Prostate gland (tissue), 2 donors: ENCODE data around the gene XRCC4. TPM values are rescaled to one million over a fixed set of nuclear protein-coding genes. Genes with fewer than 3 reads are reported as not detected.

Experiments used
- DNase-seq: peaks from one replicate; pipeline ENCODE4 v3.0.0-alpha.2; 2019; ENCODE audit warnings: low spot score
- H3K27ac ChIP-seq, 2 donors: fragments of 200-600 bp; sonication (generic); 2 replicates each; pipeline ENCODE4 v1.5.1; 2017 to 2019
- H3K27me3 ChIP-seq: fragments of 200-600 bp; sonication (generic); replicated peaks from 2 replicates; pipeline ENCODE4 v1.5.1; 2019; ENCODE audit not compliant: insufficient read depth
- H3K36me3 ChIP-seq, 2 donors: fragments of 200-600 bp; sonication (generic); 1 replicate in 1 of 2; 2 replicates in 1 of 2; pipeline versions ENCODE4 v1.5.1 to v1.8.1; 2017 to 2019
- H3K4me1 ChIP-seq: fragments of 200-600 bp; sonication (generic); replicated peaks from 2 replicates; pipeline ENCODE4 v1.5.1; 2019
- H3K4me3 ChIP-seq, 2 donors: fragments of 200-600 bp; sonication (generic); 2 replicates each; pipeline ENCODE4 v1.5.1; 2017 to 2019
- H3K9me3 ChIP-seq: fragments of 200-600 bp; sonication (generic); 2 replicates; pipeline ENCODE4 v1.5.1; 2017
- POLR2A ChIP-seq: fragments of 450-650 bp; IDR thresholded peaks from one replicate; pipeline ENCODE4 v1.6.1; 2016; ENCODE audit warnings: antibody characterized with exemption, mild to moderate bottlenecking
- POLR2AphosphoS5 ChIP-seq: sonication (generic); formaldehyde crosslinking; IDR thresholded peaks from one replicate; pipeline ENCODE4 v1.6.1; 2017; ENCODE audit warnings: antibody characterized with exemption
- WGBS: methylation state at CpG from one replicate; pipeline ENCODE4 v1.1.5; 2018; 5-methylcytosine and 5-hydroxymethylcytosine counted together
- intact Hi-C: fragments of 100-400 bp; cut with DNase I; formaldehyde crosslinking; loops from one replicate; pipeline ENCODE4 v1.14.2; 2022
- total RNA-seq, 2 donors: library from RNA; depleted of rRNA; stranded (reverse); fragments of >200 nt; gene quantifications; one replicate each; pipeline ENCODE4 v1.1.0, GENCODE V29; 2016
- TF ChIP-seq, protein P1 (sequence below), 4 experiments: fragments of 200-600 bp in 2 of 4; fragments of 450-650 bp in 2 of 4; sonication (generic) in 2 of 4; IDR thresholded peaks; 1 replicate in 3 of 4; 2 replicates in 1 of 4; pipeline ENCODE4 v1.5.1; 2016 to 2019; ENCODE audit warnings: antibody characterized with exemption in 4 of 4, mild to moderate bottlenecking in 2 of 4, moderate library complexity in 2 of 4

XRCC4 gene
- total RNA-seq, 2 donors from 2014 or later: 7.3 to 11.4 TPM

DNA sequence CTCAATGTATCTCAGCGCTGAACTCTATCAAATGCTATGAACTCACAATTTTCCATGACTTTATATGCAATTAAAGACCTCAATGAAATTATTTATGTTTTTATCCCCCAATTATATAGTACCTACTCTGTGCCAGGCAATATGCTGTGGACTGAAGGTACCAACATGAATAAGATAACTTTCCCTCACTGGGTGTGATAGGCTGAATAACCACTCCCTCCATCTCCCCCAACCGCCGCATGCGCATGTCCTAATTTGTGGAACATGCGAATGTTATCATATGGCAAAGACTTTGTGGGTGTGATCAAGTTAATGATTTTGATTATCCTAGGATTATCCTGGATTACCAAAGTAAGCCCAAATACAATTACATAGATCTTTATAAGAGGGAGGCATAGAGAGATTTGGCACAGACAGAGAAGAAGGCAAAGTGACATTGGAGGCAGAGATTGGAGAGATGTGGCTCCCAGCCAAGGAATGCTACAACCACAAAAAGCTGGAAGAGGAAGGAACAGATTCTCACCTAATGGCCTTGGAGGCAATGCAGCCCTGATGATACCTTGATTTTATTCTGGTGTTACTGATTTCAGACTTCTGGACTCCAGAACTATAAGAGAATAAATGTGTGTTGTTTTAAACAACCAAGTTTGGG, 245.1 kb downstream of the XRCC4 start:
- TF ChIP-seq, protein P1, sequence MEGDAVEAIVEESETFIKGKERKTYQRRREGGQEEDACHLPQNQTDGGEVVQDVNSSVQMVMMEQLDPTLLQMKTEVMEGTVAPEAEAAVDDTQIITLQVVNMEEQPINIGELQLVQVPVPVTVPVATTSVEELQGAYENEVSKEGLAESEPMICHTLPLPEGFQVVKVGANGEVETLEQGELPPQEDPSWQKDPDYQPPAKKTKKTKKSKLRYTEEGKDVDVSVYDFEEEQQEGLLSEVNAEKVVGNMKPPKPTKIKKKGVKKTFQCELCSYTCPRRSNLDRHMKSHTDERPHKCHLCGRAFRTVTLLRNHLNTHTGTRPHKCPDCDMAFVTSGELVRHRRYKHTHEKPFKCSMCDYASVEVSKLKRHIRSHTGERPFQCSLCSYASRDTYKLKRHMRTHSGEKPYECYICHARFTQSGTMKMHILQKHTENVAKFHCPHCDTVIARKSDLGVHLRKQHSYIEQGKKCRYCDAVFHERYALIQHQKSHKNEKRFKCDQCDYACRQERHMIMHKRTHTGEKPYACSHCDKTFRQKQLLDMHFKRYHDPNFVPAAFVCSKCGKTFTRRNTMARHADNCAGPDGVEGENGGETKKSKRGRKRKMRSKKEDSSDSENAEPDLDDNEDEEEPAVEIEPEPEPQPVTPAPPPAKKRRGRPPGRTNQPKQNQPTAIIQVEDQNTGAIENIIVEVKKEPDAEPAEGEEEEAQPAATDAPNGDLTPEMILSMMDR (IDR thresholded peaks at IDR 0.05): no peak
- TF ChIP-seq POLR2A: no peak
- no peak for TF ChIP-seq POLR2AphosphoS5
- Histone ChIP-seq H3K36me3 (no peaks in the 10 kb centered on the region), H3K9me3 (no peaks in the 10 kb centered on the region), H3K4me3 (no peak overlapping the region), H3K4me1 (no peaks in the 10 kb centered on the region), H3K27me3 (no peaks in the 10 kb centered on the region), H3K27ac (no peak overlapping the region)
- intact Hi-C loops: no loop called here
- DNase-seq: no peak
- 86% methylated on average over 5 of the region's 5 CpGs for WGBS

DNA sequence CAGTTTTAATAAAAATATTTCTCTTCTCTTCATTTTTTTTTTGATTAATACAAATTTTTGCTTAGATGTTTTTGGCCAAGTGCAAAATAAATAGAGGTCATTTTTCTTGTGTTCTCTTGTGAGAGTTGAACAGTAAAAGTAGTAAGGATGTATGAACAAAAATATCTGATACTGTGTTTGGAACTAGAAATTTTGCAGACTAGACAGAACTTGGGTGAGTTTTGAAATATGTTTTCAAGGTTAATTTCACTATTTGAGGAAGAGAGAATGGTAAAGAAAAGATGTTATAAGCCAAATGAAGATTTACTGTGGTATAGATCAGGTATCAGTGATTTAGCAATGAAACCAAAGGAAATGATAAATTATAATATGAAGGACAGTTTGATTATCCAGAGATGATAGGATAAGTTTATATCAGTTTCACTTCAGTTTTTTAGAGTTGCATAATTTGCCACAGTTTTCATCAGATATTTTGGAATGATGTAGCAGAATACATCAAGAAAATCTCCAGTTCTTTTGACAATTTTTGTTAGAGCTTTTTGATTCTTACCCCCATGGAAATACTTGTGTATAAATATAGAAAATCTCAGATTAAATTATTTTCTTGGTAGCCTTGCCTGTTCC, 246.3 kb downstream of the XRCC4 start:
- intact Hi-C loops: no loop called here
- TF ChIP-seq POLR2A: no peak
- TF ChIP-seq, protein P1 (IDR thresholded peaks at IDR 0.05): no peak
- TF ChIP-seq POLR2AphosphoS5: no peak

DNA sequence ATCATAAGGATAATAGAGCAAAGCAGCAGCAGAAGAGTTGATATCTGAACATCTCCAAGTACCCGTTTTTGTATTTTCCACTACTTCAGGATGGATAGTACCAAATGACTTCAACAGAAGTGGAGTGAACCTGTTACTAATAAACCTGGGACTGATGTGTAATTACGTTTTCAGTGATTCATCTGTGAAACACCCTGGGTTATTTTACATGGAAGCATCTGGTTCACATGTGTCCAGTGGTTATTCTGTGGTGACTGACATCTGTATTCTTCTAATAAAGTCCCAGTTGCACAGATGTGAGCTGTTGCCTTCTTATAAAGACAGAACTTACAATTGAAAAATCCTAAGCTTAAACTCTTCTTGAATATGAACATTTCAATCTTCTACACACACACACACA, 254.5 kb downstream of the XRCC4 start:
- intact Hi-C loops: no loop called here
- TF ChIP-seq POLR2AphosphoS5 (no peak), POLR2A (no peak)
- TF ChIP-seq, protein P1 (IDR thresholded peaks at IDR 0.05): no peak
- no peaks in the 10 kb centered on the region for H3K4me1 ChIP-seq
- H3K36me3 ChIP-seq: no peaks in the 10 kb centered on the region
- no peak for DNase-seq
- no peak overlapping the region for H3K27ac ChIP-seq
- H3K9me3 ChIP-seq: no peaks in the 10 kb centered on the region
- 63% methylated on average over 2 of the region's 2 CpGs for WGBS
- H3K27me3 ChIP-seq: no peaks in the 10 kb centered on the region
- H3K4me3 ChIP-seq: no peak overlapping the region

More for the DNA sequence above, 246.3 kb downstream of the XRCC4 start:
- no peaks in the 10 kb centered on the region for H3K4me1 ChIP-seq
- no peaks in the 10 kb centered on the region for H3K9me3 ChIP-seq
- DNase-seq: no peak
- no peaks in the 10 kb centered on the region for H3K27me3 ChIP-seq
- H3K27ac ChIP-seq: no peak overlapping the region
- H3K36me3 ChIP-seq: no peaks in the 10 kb centered on the region
- no peak overlapping the region for H3K4me3 ChIP-seq

DNA sequence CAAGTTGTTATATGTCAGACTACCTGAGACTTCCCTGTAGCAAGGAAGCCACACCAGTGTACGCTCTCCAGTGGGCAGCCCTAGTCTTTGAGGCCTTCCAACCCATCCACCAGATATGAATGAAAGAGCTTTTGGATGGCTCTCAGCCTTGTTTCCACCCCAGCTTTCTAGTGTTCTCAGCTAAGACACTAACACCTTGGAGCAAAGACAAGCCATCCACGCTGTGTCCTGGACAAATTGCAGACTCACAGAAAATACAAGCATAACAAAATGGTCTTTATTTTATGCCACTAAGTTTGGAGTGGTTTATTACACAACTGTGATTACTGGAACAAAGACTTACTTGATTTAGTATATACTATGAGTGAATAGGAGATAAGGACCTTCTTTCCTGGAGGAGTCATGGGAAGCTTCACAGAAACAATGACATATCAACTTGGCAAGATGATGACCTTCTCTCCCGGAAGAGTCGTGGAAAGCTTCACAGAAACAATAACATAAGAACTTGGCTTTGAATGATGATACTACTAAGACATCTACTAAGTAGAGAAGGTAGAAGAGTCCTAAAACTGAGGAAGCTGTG, 260.2 kb downstream of the XRCC4 start:
- Histone ChIP-seq H3K4me3 (no peak overlapping the region), H3K4me1 (no peaks in the 10 kb centered on the region), H3K27me3 (no peaks in the 10 kb centered on the region), H3K9me3 (no peaks in the 10 kb centered on the region), H3K36me3 (no peaks in the 10 kb centered on the region), H3K27ac (no peak overlapping the region)
- TF ChIP-seq, protein P1 (IDR thresholded peaks at IDR 0.05): no peak
- no peak for TF ChIP-seq POLR2AphosphoS5
- no peak for TF ChIP-seq POLR2A
- no peak for DNase-seq
- intact Hi-C loops: no loop called here
- WGBS: 90% methylated on average over 4 of the region's 4 CpGs
